SK-N-MC (cell line): ENCODE results near the gene C11orf54.

ENCODE experiments used
- EZH2 ChIP-seq: fragments of 200-600 bp; sonication (generic); IDR thresholded peaks from one replicate; pipeline ENCODE4 v1.6.1; 2017; ENCODE audit warnings: antibody characterized with exemption
- POLR2AphosphoS5 ChIP-seq: IDR thresholded peaks from 2 replicates; pipeline ENCODE4 v1.6.1; 2012; ENCODE audit warnings: mild to moderate bottlenecking, low read depth, low read length, borderline replicate concordance

GRCh38 chr11:93746101-93746500 lies 4.6 kb downstream of the C11orf54 start:
- no peak for TF ChIP-seq EZH2
- TF ChIP-seq POLR2AphosphoS5, result no peak
